Neural cell (in vitro differentiated cells): ENCODE measurements around the gene GJE1. TPM values are rescaled to one million over a fixed set of nuclear protein-coding genes. Genes with fewer than 3 reads are reported as not detected.

Source experiments
- H2AFZ ChIP-seq: fragments of 200-600, 300-800 bp; sonication (generic), shearing (Covaris generic); 2 replicates; pipeline ENCODE4 v1.6.0; 2014; ENCODE audit warnings: low read depth, mild to moderate bottlenecking, antibody characterized with exemption, low read length, moderate library complexity
- H3F3A ChIP-seq: fragments of 200-600 bp; shearing (Covaris generic); 2 replicates; pipeline ENCODE4 v1.6.1; 2016; ENCODE audit warnings: mild to moderate bottlenecking, moderate library complexity, mixed read lengths, antibody characterized with exemption, low read length; ENCODE audit not compliant: insufficient read depth, poor library complexity, severe bottlenecking
- H3K27ac ChIP-seq: fragments of 200-600, 300-800 bp; sonication (generic), shearing (Covaris generic); 2 replicates; pipeline ENCODE4 v1.5.1; 2014; ENCODE audit warnings: mild to moderate bottlenecking, low read length, moderate library complexity
- H3K27me3 ChIP-seq: fragments of 300-800, 200-600 bp; sonication (generic), shearing (Covaris generic); 2 replicates; pipeline ENCODE4 v1.6.0; 2014; ENCODE audit warnings: mild to moderate bottlenecking, low read depth, low read length, moderate library complexity; ENCODE audit not compliant: insufficient read depth
- H3K36me3 ChIP-seq: fragments of 300-800, 200-600 bp; sonication (generic), shearing (Covaris generic); 2 replicates; pipeline ENCODE4 v1.5.1; 2014; ENCODE audit warnings: mild to moderate bottlenecking, antibody characterized with exemption, low read length, moderate library complexity; ENCODE audit not compliant: insufficient read depth
- H3K4me2 ChIP-seq: fragments of 300-800, 200-600 bp; sonication (generic), shearing (Covaris generic); 2 replicates; pipeline ENCODE4 v1.6.0; 2014; ENCODE audit warnings: mild to moderate bottlenecking, low read length
- H3K4me3 ChIP-seq: fragments of 300-800, 200-600 bp; sonication (generic), shearing (Covaris generic); 2 replicates; pipeline ENCODE4 v1.5.1; 2014; ENCODE audit warnings: mild to moderate bottlenecking, low read length, moderate library complexity
- H3K79me2 ChIP-seq: fragments of 200-600 bp; shearing (Covaris generic); replicated peaks from 2 replicates; pipeline ENCODE4 v1.6.0; 2014; ENCODE audit warnings: mild to moderate bottlenecking, low read length, moderate library complexity; ENCODE audit not compliant: insufficient read depth
- H3K9ac ChIP-seq: fragments of 300-800, 200-600 bp; sonication (generic), shearing (Covaris generic); 2 replicates; pipeline ENCODE4 v1.6.1; 2016; ENCODE audit warnings: mild to moderate bottlenecking, low read length, mixed read lengths
- H3K9me2 ChIP-seq: fragments of 200-600 bp; shearing (Covaris generic); 2 replicates; pipeline ENCODE4 v1.6.1; 2016; ENCODE audit warnings: mild to moderate bottlenecking, low read length, mixed read lengths; ENCODE audit not compliant: insufficient read depth
- H3K9me3 ChIP-seq: fragments of 200-600, 300-800 bp; sonication (generic), shearing (Covaris generic); 2 replicates; pipeline ENCODE4 v1.6.1; 2016; ENCODE audit warnings: mild to moderate bottlenecking, mixed run types, low read length, moderate library complexity, mixed read lengths
- H4K20me1 ChIP-seq: fragments of 200-600 bp; shearing (Covaris generic); 2 replicates; pipeline ENCODE4 v1.6.1; 2016; ENCODE audit warnings: mild to moderate bottlenecking, mixed run types; ENCODE audit not compliant: insufficient read depth
- EP300 ChIP-seq: fragments of 450-650 bp; conservative IDR thresholded peaks from 2 replicates; pipeline ENCODE4 v1.6.1; 2014; ENCODE audit warnings: antibody characterized with exemption, mild to moderate bottlenecking, moderate library complexity; ENCODE audit not compliant: poor library complexity, severe bottlenecking
- EZH2 ChIP-seq: fragments of 200-600, 300-800 bp; shearing (Covaris generic), sonication (generic); IDR thresholded peaks from 2 replicates; pipeline ENCODE4 v1.6.1; 2014; ENCODE audit warnings: antibody characterized with exemption, low read length, borderline replicate concordance, mild to moderate bottlenecking; ENCODE audit not compliant: insufficient read depth, poor library complexity, severe bottlenecking
- MXI1 ChIP-seq: fragments of 450-650 bp; conservative IDR thresholded peaks from 2 replicates; pipeline ENCODE4 v1.6.1; 2014; ENCODE audit warnings: antibody characterized with exemption, mild to moderate bottlenecking; ENCODE audit not compliant: poor library complexity, severe bottlenecking
- POLR2AphosphoS5 ChIP-seq: IDR thresholded peaks from 2 replicates; pipeline ENCODE4 v1.6.1; 2012
- RAD21 ChIP-seq: fragments of 450-650 bp; conservative IDR thresholded peaks from 2 replicates; pipeline ENCODE4 v1.6.1; 2014; ENCODE audit warnings: antibody characterized with exemption, mild to moderate bottlenecking, moderate library complexity
- SMC3 ChIP-seq: fragments of 450-650 bp; conservative IDR thresholded peaks from 2 replicates; pipeline ENCODE4 v1.6.1; 2014; ENCODE audit warnings: antibody characterized with exemption, mild to moderate bottlenecking, moderate library complexity; ENCODE audit not compliant: poor library complexity
- TAF1 ChIP-seq: IDR thresholded peaks from 2 replicates; pipeline ENCODE4 v1.6.1; 2012; ENCODE audit warnings: low read depth
- polyA plus RNA-seq: library from polyadenylated mRNA; depleted of rRNA; stranded (reverse); fragments of >200 nt; gene quantifications from 2 replicates; pipeline ENCODE4 v1.2.3, GENCODE V29; 2014
- TF ChIP-seq, protein P1 (sequence below): IDR thresholded peaks from 2 replicates; pipeline ENCODE4 v1.6.1; 2012; ENCODE audit warnings: borderline replicate concordance
- TF ChIP-seq, protein P2 (sequence below): fragments of 450-650 bp; IDR thresholded peaks from 2 replicates; pipeline ENCODE4 v1.5.1; 2014; ENCODE audit warnings: antibody characterized with exemption, mild to moderate bottlenecking, moderate library complexity; ENCODE audit not compliant: poor library complexity, severe bottlenecking

GJE1 gene
- polyA plus RNA-seq, 1 donor from 2014 or later: not detected

DNA sequence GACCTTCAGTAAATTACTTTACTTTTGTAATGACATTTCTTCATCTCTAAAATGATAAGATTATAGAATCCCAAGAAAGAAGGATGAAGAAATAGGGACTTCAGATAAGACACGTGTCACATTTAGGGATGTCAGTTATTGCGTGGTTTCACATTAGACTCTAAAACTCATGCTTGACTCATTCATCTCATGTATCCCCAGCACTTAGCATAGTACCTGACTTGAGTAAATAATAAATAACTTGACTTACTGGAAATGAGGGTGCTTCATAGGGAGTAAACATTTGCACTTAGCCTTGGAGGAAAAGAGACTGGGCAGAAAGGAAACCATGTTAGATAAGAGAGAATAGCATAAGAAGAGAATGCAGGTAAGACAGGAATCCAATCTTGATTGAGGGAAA lies 51.6 kb downstream of the GJE1 start:
- H3K4me3 ChIP-seq: no peak overlapping the region
- no peaks in the 10 kb centered on the region for H3K9me2 ChIP-seq
- no peak overlapping the region for H3K27ac ChIP-seq
- no peaks in the 10 kb centered on the region for H3K79me2 ChIP-seq
- no peaks in the 10 kb centered on the region for H3F3A ChIP-seq
- no peak overlapping the region for H3K4me2 ChIP-seq
- no peaks in the 10 kb centered on the region for H3K9me3 ChIP-seq
- no peaks in the 10 kb centered on the region for H4K20me1 ChIP-seq
- no peaks in the 10 kb centered on the region for H3K36me3 ChIP-seq
- no peak overlapping the region for H2AFZ ChIP-seq
- no peak overlapping the region for H3K9ac ChIP-seq
- H3K27me3 ChIP-seq: no peaks in the 10 kb centered on the region
- TF ChIP-seq SMC3 (no peak), POLR2AphosphoS5 (no peak), EP300 (no peak), EZH2 (no peak), TAF1 (no peak), RAD21 (no peak), MXI1 (no peak)
- TF ChIP-seq, protein P1, sequence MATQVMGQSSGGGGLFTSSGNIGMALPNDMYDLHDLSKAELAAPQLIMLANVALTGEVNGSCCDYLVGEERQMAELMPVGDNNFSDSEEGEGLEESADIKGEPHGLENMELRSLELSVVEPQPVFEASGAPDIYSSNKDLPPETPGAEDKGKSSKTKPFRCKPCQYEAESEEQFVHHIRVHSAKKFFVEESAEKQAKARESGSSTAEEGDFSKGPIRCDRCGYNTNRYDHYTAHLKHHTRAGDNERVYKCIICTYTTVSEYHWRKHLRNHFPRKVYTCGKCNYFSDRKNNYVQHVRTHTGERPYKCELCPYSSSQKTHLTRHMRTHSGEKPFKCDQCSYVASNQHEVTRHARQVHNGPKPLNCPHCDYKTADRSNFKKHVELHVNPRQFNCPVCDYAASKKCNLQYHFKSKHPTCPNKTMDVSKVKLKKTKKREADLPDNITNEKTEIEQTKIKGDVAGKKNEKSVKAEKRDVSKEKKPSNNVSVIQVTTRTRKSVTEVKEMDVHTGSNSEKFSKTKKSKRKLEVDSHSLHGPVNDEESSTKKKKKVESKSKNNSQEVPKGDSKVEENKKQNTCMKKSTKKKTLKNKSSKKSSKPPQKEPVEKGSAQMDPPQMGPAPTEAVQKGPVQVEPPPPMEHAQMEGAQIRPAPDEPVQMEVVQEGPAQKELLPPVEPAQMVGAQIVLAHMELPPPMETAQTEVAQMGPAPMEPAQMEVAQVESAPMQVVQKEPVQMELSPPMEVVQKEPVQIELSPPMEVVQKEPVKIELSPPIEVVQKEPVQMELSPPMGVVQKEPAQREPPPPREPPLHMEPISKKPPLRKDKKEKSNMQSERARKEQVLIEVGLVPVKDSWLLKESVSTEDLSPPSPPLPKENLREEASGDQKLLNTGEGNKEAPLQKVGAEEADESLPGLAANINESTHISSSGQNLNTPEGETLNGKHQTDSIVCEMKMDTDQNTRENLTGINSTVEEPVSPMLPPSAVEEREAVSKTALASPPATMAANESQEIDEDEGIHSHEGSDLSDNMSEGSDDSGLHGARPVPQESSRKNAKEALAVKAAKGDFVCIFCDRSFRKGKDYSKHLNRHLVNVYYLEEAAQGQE: no peak
- TF ChIP-seq, protein P2, sequence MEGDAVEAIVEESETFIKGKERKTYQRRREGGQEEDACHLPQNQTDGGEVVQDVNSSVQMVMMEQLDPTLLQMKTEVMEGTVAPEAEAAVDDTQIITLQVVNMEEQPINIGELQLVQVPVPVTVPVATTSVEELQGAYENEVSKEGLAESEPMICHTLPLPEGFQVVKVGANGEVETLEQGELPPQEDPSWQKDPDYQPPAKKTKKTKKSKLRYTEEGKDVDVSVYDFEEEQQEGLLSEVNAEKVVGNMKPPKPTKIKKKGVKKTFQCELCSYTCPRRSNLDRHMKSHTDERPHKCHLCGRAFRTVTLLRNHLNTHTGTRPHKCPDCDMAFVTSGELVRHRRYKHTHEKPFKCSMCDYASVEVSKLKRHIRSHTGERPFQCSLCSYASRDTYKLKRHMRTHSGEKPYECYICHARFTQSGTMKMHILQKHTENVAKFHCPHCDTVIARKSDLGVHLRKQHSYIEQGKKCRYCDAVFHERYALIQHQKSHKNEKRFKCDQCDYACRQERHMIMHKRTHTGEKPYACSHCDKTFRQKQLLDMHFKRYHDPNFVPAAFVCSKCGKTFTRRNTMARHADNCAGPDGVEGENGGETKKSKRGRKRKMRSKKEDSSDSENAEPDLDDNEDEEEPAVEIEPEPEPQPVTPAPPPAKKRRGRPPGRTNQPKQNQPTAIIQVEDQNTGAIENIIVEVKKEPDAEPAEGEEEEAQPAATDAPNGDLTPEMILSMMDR: no peak

Other genes with a start within 250 kb of the GJE1 start
- not detected in 2 replicates for gene NMBR, start 14.2 kb downstream of the GJE1 start, polyA plus RNA-seq
- 126 and 136 TPM in 2 replicates for gene VTA1, start 14.3 kb downstream of the GJE1 start, polyA plus RNA-seq
- 0.37 and 0.66 TPM in 2 replicates for gene ADGRG6, start 169.1 kb downstream of the GJE1 start, polyA plus RNA-seq